NCI-H1092 (cell line): Measurements from ENCODE around the gene KRCC1.
"Not testable (repeated sequence)": the region's sequence is repeated elsewhere in the genome, so short reads cannot be mapped to it uniquely, and the experiment has no call there.

Source experiments
- DNase-seq: peaks from one replicate; lab custom pipeline; 2025; lab: John Stamatoyannopoulos, UW

Gene KRCC1

GRCh38 chr2:88038263-88039105, 17.1 kb downstream of the KRCC1 start:
- DNase-seq = no peak

- DNase-seq = no peak
Measured at GRCh38 chr2:88036606-88037005, 19.0 kb downstream of the KRCC1 start.

GRCh38 chr2:88036182-88036581, 19.4 kb downstream of the KRCC1 start:
- DNase-seq = no peak

- DNase-seq = no peak
Measured at GRCh38 chr2:88032070-88032702, 23.4 kb downstream of the KRCC1 start.

GRCh38 chr2:88028931-88029330, 26.7 kb downstream of the KRCC1 start:
- no peak for DNase-seq

GRCh38 chr2:88027697-88028389, 27.7 kb downstream of the KRCC1 start:
- no peak for DNase-seq

- no peak for DNase-seq
Measured at GRCh38 chr2:88024509-88024908, 31.1 kb downstream of the KRCC1 start.

- DNase-seq = no peak
Measured at GRCh38 chr2:88022669-88022921, 33.0 kb downstream of the KRCC1 start.

GRCh38 chr2:88019985-88020384, 35.6 kb downstream of the KRCC1 start:
- DNase-seq = no peak

GRCh38 chr2:88018909-88019308, 36.7 kb downstream of the KRCC1 start:
- no peak for DNase-seq

GRCh38 chr2:88018077-88018805, 37.3 kb downstream of the KRCC1 start:
- not testable (repeated sequence) for DNase-seq

GRCh38 chr2:88017780-88018038, 37.9 kb downstream of the KRCC1 start:
- not testable (repeated sequence) for DNase-seq

GRCh38 chr2:88016960-88017779, 38.4 kb downstream of the KRCC1 start:
- peak; percentile 25 for DNase-seq

GRCh38 chr2:88016086-88016959, 39.3 kb downstream of the KRCC1 start, which contains the start of gene RNU2-63P:
Gene RNU2-63P (minus strand): TSS chr2:88016547.
- DNase-seq = peak; percentile 69

- DNase-seq = no peak
Measured at GRCh38 chr2:88011011-88011410, 44.6 kb downstream of the KRCC1 start.

GRCh38 chr2:88010136-88010535, 45.4 kb downstream of the KRCC1 start:
- DNase-seq = no peak

GRCh38 chr2:88006912-88007439, 48.6 kb downstream of the KRCC1 start:
- DNase-seq = no peak

- DNase-seq = no peak
Measured at GRCh38 chr2:88005776-88006175, 49.8 kb downstream of the KRCC1 start.

- DNase-seq = no peak
Measured at GRCh38 chr2:88003074-88003755, 52.4 kb downstream of the KRCC1 start.

GRCh38 chr2:88002359-88002707, 53.2 kb downstream of the KRCC1 start:
- DNase-seq = no peak
